Measurements from ENCODE around the gene CTTN. TPM values are rescaled to one million over a fixed set of nuclear protein-coding genes. Genes with fewer than 3 reads are reported as not detected.

CTTN gene
- total and polyA plus RNA-seq, 9 of the 15 experiments (the other 6 are each of a cell fraction or from before 2014, with no cell fraction given) = 9.9 to 158 (median 99.7) TPM

- TF ChIP-seq TBP (optimal IDR thresholded peaks at IDR 0.05; ENCODE audit: low read depth, low read length) = no peak
- 0 out of 4 replicates have a peak, but pooled peaks of 1 of the 2 experiments have one; percentile 37 for TF ChIP-seq HDAC1 (IDR thresholded peaks at IDR 0.05)
- peak; percentile 70 for TF ChIP-seq NCOR1 (IDR thresholded peaks at IDR 0.05)
- peak; percentile 90 for TF ChIP-seq HES1 (IDR thresholded peaks at IDR 0.05; ENCODE audit: low read depth)
- no peak for TF ChIP-seq HNRNPL (IDR thresholded peaks at IDR 0.05; ENCODE audit: low read depth, low read length)
- TF ChIP-seq MCM7 (IDR thresholded peaks at IDR 0.05) = no peak
- no peak for TF ChIP-seq BRF2 (IDR thresholded peaks at IDR 0.05; ENCODE audit: borderline replicate concordance, insufficient read depth, insufficient read length)
- peak; percentile 77 for TF ChIP-seq HDAC3 (IDR thresholded peaks at IDR 0.05; ENCODE audit: borderline replicate concordance, partially characterized antibody)
- 0 out of 2 replicates have a peak, but pooled peaks have one; percentile 45 for TF ChIP-seq THRB (CRISPR knock-in tag; conservative IDR thresholded peaks at IDR 0.05)
- no peak for TF ChIP-seq BMI1 (IDR thresholded peaks at IDR 0.05; ENCODE audit: low read length)
- TF ChIP-seq ZEB2 (IDR thresholded peaks at IDR 0.05) = 0 out of 2 replicates have a peak, but pooled peaks have one; percentile 54
- no peak for TF ChIP-seq FOXO4 (CRISPR knock-in tag; IDR thresholded peaks at IDR 0.05)
- peak; percentile 59; the same call in 1 of the 2 replicates for TF ChIP-seq SMARCE1 (IDR thresholded peaks at IDR 0.05)
- peak; percentile 42; the same call in 1 of the 2 replicates for TF ChIP-seq CBFA2T3 (IDR thresholded peaks at IDR 0.05)
- peak; percentile 74 for TF ChIP-seq ATF3 (IDR thresholded peaks at IDR 0.05)
- no peak for TF ChIP-seq ATF3 (CRISPR knock-in tag; conservative IDR thresholded peaks at IDR 0.05)
- TF ChIP-seq TAF1 (IDR thresholded peaks at IDR 0.05; ENCODE audit: control insufficient read depth, extremely low read depth, insufficient read depth, low read length, severe bottlenecking) = no peak
- TF ChIP-seq MLLT1 (IDR thresholded peaks at IDR 0.05) = peak in 1 of 2 experiments; percentile 97; a peak in 2 of 4 replicates
- TF ChIP-seq EGR1 (conservative IDR thresholded peaks at IDR 0.05) = peak; percentile 91
- peak; percentile 30 for TF ChIP-seq NFE2 (IDR thresholded peaks at IDR 0.05; ENCODE audit: low read depth)
- TF ChIP-seq HDAC2 (IDR thresholded peaks at IDR 0.05) = 0 out of 2 replicates have a peak, but pooled peaks have one; percentile 39
Observed at GRCh38 chr11:70423523-70424505, 25.5 kb downstream of the CTTN start (continued).

Measured in K562 (cell line).